ENCODE data around the gene HES2.

HES2 gene

GRCh38 chr1:6416906-6417305 is 2.8 kb downstream of the HES2 start:
- TF ChIP-seq MAX (IDR thresholded peaks at IDR 0.05) (no peak), CEBPB (IDR thresholded peaks at IDR 0.05) (no peak), EP300 (IDR thresholded peaks at IDR 0.05; ENCODE audit: borderline replicate concordance) (no peak), CREB1 (IDR thresholded peaks at IDR 0.05; ENCODE audit: low read depth) (no peak), TEAD4 (IDR thresholded peaks at IDR 0.05) (no peak), FOXM1 (IDR thresholded peaks at IDR 0.05; ENCODE audit: borderline replicate concordance, low read depth) (no peak), RAD21 (IDR thresholded peaks at IDR 0.05; ENCODE audit: low read depth) (no peak), NFIC (IDR thresholded peaks at IDR 0.05) (no peak), YY1 (IDR thresholded peaks at IDR 0.05; ENCODE audit: low read depth) (no peak), USF1 (IDR thresholded peaks at IDR 0.05) (no peak), TCF12 (IDR thresholded peaks at IDR 0.05; ENCODE audit: low read depth) (no peak), TAF1 (IDR thresholded peaks at IDR 0.05; ENCODE audit: low read depth) (no peak), EGR1 (IDR thresholded peaks at IDR 0.05) (no peak), ZBTB7A (IDR thresholded peaks at IDR 0.05; ENCODE audit: low read depth) (no peak)
- TF ChIP-seq, protein P1, sequence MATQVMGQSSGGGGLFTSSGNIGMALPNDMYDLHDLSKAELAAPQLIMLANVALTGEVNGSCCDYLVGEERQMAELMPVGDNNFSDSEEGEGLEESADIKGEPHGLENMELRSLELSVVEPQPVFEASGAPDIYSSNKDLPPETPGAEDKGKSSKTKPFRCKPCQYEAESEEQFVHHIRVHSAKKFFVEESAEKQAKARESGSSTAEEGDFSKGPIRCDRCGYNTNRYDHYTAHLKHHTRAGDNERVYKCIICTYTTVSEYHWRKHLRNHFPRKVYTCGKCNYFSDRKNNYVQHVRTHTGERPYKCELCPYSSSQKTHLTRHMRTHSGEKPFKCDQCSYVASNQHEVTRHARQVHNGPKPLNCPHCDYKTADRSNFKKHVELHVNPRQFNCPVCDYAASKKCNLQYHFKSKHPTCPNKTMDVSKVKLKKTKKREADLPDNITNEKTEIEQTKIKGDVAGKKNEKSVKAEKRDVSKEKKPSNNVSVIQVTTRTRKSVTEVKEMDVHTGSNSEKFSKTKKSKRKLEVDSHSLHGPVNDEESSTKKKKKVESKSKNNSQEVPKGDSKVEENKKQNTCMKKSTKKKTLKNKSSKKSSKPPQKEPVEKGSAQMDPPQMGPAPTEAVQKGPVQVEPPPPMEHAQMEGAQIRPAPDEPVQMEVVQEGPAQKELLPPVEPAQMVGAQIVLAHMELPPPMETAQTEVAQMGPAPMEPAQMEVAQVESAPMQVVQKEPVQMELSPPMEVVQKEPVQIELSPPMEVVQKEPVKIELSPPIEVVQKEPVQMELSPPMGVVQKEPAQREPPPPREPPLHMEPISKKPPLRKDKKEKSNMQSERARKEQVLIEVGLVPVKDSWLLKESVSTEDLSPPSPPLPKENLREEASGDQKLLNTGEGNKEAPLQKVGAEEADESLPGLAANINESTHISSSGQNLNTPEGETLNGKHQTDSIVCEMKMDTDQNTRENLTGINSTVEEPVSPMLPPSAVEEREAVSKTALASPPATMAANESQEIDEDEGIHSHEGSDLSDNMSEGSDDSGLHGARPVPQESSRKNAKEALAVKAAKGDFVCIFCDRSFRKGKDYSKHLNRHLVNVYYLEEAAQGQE (IDR thresholded peaks at IDR 0.05; ENCODE audit: low read depth) = no peak

GRCh38 chr1:6416295-6416656 is 3.4 kb downstream of the HES2 start:
- TF ChIP-seq NFIC (IDR thresholded peaks at IDR 0.05) = no peak
- no peak for TF ChIP-seq MAX (IDR thresholded peaks at IDR 0.05)
- TF ChIP-seq USF1 (IDR thresholded peaks at IDR 0.05) = no peak
- TF ChIP-seq YY1 (IDR thresholded peaks at IDR 0.05; ENCODE audit: low read depth) = no peak
- no peak for TF ChIP-seq FOXM1 (IDR thresholded peaks at IDR 0.05; ENCODE audit: borderline replicate concordance, low read depth)
- TF ChIP-seq, protein P1 (IDR thresholded peaks at IDR 0.05; ENCODE audit: low read depth) = no peak
- TF ChIP-seq ZBTB7A (IDR thresholded peaks at IDR 0.05; ENCODE audit: low read depth) = no peak
- no peak for TF ChIP-seq EP300 (IDR thresholded peaks at IDR 0.05; ENCODE audit: borderline replicate concordance)
- TF ChIP-seq TEAD4 (IDR thresholded peaks at IDR 0.05) = no peak
- no peak for TF ChIP-seq RAD21 (IDR thresholded peaks at IDR 0.05; ENCODE audit: low read depth)
- no peak for TF ChIP-seq CEBPB (IDR thresholded peaks at IDR 0.05)
- no peak for TF ChIP-seq TCF12 (IDR thresholded peaks at IDR 0.05; ENCODE audit: low read depth)

DNA sequence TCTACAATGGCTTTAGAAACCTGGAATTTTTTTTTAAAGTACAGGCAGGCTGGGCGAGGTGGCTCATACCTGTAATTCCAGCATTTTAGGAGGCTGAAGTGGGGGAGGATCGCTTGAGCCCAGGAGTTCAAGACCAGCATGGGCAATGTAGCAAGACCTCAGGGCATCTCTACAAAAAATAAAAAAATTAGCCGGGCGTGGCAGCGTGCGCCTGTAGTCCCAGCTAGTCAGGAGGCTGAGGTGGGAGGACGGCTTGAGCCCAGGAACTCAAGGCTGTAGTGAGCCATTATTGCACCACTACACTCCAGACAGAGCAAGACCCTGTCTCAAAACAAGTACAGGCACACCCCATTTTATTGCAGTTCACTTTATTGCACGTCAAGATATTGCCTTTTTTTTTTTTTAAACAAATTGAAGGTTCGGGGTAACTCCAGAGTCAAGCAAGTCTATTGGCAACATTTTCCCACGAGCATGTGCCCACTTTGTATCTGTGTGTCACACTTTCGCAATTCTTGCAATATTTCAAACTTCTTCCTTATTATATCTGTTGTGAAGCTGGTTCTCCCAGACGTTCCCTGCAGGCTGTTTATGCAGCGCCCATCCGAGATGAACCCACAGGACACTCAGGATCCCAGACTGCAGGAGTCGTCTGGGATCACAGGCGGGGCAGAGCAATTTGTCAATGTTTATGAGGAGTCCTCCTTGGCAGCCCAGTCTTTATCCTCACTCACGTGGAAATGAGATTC is 4.7 kb downstream of the HES2 start:
- TF ChIP-seq ZBTB7A (IDR thresholded peaks at IDR 0.05; ENCODE audit: low read depth) (no peak), YY1 (IDR thresholded peaks at IDR 0.05; ENCODE audit: low read depth) (no peak), RAD21 (IDR thresholded peaks at IDR 0.05; ENCODE audit: low read depth) (no peak), EP300 (IDR thresholded peaks at IDR 0.05; ENCODE audit: borderline replicate concordance) (no peak), CREB1 (IDR thresholded peaks at IDR 0.05; ENCODE audit: low read depth) (no peak), USF1 (IDR thresholded peaks at IDR 0.05) (no peak), EGR1 (IDR thresholded peaks at IDR 0.05) (no peak), NFIC (IDR thresholded peaks at IDR 0.05) (no peak), FOXM1 (IDR thresholded peaks at IDR 0.05; ENCODE audit: borderline replicate concordance, low read depth) (no peak), TCF12 (IDR thresholded peaks at IDR 0.05; ENCODE audit: low read depth) (no peak), TEAD4 (IDR thresholded peaks at IDR 0.05) (no peak; the same call in 1 of the 2 replicates)
- TF ChIP-seq, protein P1 (IDR thresholded peaks at IDR 0.05; ENCODE audit: low read depth) = no peak
